Skin of body (tissue), 2 donors: ENCODE data around the gene CDC42BPB. TPM values are rescaled to one million over a fixed set of nuclear protein-coding genes. Genes with fewer than 3 reads are reported as not detected.

Experiments used
- DNase-seq: peaks from one replicate; lab custom pipeline; 2025; lab: John Stamatoyannopoulos, UW
- total RNA-seq: library from RNA; depleted of rRNA; stranded (reverse); fragments of >200 nt; gene quantifications from one replicate; pipeline ENCODE4 v1.2.3, GENCODE V29; 2014

CDC42BPB gene
- total RNA-seq, 1 donor from 2014 or later: 61.6 TPM

DNA sequence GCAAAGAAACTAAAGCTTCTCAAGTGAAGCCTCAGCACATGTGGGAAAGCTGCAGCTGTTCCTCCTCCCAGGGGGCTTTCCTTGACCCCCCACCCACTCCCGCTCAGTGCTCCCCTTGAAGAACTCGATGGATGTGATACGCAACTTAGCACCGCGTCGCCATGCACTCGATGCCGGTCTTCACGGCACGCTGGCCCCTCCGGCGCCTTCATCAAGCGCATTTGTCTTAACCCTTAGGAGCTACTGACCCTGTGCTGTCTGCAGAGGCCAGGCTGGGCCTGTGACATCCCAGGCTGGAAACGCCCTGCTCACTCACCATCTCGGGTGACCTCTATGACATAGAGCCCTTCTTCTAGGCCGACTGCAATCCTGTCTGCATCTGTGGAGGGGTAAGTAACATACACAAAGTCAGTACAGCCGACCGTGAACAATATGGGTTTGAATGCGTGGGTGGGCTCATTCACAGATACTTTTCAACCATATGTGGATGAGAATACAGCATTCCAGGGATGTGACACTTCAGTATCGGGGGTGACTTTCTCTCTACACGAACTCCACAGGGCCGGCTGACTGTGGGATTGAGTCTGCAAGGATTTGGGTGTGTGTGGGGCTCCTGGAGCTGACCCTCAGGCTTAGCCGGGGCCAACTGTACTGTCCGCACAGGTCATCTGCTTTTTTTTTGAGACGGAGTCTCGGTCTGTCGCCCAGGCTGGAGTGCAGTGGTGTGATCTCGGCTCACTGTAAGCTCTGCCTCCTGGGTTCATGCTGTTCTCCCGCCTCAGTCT, 111.8 kb downstream of the CDC42BPB start:
- DNase-seq: peak; percentile 29

DNA sequence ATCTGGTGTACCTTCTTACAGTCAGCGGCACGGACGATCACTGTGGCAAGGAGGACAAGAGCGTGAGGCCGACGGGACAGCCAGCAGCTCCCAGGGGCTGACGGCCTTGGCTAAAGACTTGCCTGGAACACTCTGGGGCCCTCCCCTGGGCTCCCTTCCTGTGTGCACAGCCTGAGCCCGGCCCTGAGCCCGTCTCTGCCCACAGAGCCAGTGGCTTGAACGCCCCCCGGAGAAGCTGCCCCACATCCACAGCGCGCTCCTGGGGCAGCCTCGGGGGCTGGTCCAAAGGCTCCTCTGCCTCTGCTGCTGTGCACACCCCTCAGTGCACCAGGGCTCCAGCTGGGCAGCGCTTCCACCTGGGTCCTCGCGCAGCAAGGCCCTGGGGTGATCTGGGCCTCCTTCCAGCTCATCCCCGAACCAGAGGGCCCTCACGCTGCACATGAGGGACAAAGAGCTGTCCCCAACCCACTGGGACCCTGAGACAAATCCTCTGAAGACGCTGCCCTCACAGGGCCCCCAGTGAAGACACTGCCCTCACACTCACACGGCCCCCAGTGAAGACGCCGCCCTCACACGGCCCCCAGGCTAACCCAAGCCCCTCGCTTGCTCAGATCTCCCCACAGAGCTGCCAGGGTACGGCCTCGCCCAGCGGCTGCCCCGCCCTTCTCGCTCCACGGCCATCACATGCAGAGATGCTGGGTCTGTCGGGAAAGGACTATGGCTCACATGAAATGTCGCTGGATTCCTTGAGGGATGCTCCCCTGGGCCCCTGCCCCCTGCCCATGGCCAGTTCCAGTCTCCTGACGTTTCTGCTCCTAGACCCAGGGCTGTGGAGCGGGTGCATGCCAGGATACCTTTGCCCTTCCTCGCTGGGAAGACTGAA, 112.7 kb downstream of the CDC42BPB start:
- no peak for DNase-seq

DNA sequence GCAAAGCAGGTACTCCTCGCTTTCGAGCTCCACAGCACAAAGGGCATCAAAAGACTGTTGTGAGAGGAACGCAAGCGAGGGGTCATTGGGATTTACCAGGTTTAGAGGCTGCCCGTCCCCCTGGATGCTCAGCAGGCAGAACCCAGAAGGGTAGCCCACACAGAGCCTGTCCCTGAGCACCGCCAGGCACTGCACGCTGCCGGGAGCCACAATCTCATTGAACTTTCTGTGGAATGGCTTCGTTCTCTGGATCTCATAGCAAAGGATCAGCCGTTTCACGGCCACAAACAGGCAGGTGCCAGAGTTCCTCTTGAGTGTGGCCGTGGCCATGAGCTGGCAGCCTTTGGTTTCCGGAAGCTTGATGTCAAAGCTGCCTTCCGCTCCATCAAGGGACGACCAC, 113.4 kb downstream of the CDC42BPB start:
- no peak for DNase-seq

DNA sequence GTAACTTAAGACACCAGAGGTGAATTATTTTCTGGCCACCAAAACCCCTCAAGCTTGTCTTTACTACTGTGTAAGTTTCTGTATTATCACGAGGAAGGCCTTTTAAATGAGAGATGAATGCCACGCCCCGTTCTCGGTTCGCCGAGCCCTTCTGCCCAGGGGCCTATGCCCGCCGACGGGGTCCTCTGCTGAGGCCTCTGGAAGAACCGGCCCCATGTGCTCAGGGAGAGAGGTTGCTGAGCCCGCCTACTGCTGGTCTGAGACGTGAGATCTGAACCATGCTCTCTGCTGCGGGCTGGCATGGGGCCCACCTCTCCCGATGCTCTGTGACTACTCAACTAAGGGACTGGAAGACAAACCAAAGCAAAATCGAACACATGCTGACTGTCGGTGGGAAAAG, 113.9 kb downstream of the CDC42BPB start:
- DNase-seq: no peak

DNA sequence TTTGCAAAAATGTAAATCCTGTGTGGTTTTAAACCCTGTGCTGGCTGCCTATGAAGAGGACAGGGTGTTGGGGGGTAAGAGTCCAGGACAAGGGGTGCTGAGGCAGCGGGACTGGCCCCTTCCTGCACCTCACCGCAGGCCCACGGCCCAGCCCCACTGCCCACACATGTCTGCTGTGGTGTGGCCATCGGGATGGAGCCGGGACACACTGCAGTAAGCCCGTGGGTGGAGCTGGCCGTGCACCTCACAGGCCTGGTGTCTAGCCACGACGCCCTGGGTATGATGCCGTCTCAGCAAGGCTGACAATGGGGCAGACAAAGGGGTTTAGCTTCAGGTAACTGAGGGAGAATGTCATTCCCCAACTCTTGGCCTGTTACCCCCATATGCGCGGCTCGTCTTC, 115.3 kb downstream of the CDC42BPB start:
- no peak for DNase-seq

DNA sequence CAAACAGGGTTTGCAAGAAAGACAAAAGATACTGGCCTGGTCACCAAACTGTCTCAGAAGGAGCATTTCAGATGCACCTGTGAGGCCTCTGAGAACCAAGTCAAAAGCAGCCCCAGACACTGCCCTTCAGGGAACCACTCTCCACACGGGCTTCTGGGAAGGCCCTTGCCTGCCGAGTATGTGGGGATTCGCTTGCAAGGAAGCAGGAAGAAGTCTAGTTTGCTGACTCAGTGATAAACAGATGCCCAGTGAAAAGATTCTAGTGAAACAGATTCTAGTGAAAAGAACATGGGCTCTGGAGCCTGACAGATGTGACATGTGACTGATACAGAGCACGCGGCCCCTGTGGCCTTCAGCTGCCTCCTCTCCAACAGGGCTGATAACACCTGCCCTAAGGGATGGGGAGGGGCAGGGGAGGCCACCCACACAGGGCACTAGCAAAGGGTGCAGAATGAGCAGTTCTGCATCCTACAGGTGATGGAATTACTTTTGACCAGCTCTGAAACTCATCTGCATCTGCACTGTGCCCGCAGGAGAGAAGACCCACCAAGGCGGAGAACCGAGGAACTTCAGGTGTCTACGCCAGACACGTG, 115.8 kb downstream of the CDC42BPB start:
- no peak for DNase-seq

DNA sequence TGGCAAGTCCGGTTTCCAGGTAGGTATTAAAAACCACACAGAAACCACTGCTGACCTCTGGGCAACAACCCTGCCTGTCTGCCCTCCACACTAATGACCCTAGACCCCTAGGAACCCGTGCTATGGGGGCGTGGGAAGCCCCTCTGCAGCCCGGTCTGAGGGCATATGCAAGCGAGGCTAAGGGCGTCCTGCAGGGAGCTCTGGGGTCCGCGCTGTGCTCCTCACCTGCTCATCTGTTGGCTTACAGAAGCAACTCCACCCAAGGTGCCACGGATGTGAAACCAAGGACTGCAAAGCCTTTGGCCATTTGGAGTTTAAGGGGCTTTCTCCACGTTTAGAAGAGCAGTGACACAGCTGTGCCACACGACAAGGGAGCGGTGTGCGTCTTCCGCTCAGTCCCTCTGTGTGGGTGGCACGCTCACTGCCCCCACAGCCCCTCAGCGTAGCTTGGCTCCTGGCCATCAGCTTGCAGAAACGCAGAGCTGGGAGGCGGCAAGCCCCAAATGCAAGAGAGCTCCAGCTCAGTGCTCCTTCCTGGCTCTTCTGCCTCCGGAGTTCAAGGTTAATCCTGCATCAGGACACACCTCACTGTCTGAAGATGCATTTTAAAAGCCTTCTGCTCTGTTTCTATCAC, 116.5 kb downstream of the CDC42BPB start:
- no peak for DNase-seq

DNA sequence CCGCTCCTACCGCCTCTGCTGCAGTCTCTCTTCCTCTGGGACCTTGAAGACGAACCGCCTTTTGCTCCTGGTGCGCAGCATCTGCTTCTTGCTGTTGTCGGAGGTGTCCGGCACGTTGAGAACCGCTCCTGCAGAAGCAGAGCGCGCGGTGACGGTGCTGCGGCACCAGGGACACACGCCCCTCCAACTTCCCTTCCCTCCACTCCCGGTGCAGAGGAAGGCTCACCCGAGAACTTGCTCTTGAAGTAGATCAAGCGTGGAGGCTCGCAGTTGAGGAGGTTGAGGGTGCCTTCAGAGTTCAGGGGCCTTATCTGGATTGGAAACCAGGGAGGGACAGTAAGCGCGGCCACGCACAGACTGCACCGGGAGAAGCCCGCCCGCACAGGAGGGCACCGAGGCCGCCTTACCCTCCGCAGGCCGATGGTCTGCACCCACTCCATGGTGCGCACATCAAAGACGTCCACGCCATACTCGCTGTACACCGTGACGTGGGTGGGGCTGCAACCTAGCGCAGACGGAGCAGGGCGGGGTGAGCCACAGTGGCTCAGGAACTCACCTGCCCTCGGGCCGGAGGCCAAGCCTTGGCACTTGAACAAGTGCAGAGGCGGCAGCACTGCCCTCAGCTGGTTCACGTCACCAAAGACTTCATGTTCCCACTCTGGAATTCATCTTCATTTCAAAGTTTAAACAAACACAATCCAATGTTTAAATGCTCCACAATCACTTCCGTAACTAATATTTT, 117.4 kb downstream of the CDC42BPB start:
- DNase-seq: no peak

DNA sequence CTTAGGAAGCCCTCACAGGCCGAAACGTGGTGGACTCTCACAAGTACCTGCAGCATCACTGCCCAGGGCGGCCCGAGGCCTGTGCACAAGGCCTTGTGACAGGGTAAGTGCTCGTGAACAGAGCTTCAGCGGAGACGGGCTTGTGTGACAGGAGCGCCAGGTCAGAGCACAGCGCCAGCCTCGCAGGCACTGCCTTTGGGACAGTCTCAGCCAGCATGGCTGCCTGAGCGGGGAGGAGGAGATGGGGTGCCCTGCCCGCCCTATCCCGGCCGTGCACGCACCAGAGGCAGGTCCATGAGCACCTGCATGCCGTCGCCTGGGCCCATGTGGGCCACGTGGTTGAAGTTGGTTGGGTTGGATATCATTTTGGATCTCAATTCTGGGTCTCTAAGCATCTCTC, 118.0 kb downstream of the CDC42BPB start:
- no peak for DNase-seq

DNA sequence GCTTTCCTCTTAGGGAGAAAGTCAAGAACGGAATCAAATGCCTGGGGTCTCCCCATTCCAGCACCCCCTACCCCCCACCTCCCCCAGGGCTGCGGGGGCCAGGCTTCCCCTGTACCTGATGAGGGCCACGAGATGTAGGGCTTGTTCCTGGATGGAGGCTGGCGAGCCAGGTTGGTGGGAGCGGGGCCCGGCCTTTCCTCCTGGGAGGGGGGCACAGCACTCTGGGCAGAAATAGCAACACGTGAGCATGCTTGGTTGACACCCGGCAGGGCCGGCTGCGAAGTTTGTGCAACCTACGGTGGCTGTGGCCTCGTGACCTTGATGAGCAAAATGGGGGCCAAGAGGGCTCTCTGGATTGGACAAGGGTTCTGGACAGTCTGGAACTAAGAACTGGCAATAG, 119.2 kb downstream of the CDC42BPB start:
- no peak for DNase-seq

DNA sequence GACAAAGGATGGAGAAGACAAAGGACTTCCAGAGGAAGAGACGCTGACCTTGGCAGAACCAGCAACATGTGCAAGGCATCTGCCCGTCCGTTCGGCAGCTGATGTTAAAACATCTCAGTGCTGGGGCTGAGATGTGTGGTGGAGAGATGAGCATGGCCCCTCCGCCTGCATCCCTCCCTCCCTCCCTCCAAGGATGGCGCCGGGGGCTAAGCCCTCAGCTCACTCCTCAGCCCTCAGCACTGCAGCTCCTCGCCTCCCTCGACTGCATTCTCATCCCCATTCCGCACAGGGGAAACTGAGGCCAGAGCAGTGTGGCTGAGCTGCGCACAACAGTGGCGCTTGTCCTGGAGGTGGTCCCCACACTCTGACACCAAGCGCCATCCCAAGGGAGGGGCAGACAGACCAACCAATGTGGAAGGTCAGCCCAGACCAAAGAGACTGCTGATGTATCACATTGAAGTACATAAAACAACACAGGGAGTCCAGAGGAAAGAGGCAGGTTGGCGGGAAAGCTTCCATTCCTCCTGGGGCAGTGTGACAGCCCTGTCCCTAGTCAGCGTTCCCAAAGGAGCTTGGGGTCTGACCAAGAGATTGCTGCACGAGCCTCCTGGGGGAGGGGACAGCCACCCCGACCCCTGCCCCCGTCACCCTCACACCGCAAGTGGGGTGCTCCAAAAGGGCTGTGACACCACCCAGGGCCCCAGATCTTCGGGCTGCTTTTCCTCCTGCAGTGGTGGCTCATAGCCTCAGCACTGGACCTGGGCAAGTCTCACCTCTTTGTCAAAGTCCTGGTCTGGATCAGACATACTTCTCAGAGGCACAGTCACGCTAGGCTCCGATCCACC, 119.8 kb downstream of the CDC42BPB start:
- DNase-seq: no peak

DNA sequence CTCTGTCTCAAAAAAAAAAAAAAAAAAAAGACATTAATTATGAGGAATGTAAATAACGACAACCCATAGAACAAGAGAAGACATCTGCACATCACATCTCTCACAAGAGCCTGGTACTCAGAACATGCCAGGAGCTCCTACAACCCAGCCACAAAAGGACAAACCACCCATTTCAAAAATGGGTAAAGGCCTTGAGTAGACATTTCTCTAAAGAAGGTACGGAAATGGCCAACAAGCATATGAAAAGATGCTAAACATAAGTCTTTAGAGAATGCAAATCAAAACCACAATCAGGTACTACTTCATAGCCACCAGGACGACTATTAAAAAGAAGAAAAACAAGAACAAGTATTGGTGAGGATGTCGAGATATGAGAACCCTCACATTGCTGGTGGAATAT, 121.6 kb downstream of the CDC42BPB start:
- no peak for DNase-seq

DNA sequence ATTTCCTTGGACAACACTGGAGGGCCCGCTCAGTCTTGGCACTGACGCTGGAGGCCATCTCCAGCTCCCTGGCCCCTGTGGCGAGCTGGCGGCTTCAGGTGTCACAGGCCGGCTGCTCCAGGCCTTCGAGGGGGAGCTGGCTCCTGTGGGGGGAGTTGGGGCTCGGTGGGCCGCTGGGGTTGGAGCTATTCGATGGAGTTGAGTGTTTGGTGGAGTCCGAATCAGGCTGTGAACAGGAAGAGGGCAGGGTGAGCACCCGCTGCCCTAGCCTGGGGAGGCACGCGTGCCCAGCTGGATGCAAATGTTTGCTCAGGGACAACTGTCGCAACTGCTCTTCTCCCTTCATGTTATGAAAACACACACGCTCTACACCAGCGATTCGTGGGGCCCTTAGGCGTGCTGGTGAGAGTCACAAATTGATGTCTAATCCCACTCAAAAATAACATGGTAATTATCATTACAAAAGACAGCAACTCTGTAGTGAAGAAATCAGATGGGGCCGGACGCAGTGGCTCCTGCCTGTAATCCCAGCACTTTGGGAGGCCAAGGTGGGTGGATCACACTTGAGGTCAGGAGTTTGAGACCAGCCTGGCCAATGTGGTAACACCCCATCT, 123.6 kb downstream of the CDC42BPB start:
- DNase-seq: no peak

DNA sequence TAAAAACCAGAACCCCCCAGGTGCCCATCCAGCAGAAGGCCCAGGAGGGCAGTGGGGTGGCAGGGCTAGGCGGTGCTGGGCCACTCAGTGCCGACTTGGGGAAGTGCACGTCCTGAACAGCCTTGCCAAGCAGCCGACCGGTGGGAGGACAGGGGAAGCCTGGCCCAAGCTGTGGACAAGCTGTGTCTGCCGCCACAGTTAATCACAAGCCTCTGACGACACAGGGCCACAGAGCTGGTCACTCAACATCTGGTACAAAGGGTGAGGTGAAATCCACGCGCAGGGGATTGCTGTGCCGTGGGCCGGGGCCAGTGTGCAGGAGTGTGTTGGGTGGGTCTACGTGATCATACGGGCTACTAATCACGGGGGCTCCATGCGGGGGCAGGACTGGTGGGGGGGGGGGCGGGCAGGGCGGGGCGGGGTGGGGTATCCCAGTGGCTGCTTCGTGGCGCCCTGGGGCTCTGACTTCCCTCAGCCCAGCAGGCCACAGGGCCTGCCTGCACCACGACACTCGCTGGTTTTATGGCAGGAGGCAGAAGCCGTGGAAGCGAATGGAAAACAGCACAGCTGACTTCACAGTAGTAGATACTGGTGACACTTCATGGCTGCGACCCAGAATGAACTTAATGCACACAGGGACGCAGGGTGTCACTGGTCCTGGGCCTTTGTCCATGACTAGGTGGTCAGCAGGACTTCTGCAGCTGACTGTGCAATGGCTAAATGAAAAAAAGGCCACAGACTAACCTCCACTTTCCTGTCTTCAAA, 124.7 kb downstream of the CDC42BPB start:
- no peak for DNase-seq

DNA sequence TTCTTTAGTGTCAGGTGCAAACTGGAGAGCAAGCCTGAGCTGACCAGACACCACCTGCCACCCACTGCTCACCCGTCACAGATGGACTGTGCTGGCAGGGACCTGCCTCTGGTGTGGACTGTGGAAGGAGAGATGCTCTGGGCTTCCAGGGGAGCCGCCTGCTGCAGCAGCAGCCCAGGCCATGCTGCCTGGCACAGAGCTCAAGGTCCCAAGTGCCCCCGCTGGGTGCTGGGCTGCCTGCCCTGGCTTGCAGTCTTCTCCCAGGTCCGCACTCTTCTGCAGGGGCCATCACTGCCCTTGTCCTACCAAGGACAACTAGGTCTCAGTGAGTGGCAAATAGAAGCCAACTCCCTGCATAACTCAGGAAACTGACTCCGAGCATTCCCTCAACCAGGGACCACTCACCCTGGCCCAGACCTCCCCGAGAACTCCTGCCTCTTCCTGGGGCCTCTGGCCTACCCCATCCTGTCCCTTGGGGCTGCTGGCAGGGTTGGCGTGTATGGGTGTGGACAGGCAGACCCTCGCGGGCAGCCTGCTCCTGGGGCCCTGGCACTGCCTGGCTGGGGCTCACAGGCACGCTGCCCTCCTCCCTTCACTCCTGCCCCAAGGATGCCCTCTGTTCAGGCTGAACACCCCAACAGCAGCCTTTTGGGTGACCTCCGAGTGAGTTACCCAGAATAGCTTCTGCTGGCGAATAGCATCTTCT, 125.6 kb downstream of the CDC42BPB start:
- DNase-seq: no peak

DNA sequence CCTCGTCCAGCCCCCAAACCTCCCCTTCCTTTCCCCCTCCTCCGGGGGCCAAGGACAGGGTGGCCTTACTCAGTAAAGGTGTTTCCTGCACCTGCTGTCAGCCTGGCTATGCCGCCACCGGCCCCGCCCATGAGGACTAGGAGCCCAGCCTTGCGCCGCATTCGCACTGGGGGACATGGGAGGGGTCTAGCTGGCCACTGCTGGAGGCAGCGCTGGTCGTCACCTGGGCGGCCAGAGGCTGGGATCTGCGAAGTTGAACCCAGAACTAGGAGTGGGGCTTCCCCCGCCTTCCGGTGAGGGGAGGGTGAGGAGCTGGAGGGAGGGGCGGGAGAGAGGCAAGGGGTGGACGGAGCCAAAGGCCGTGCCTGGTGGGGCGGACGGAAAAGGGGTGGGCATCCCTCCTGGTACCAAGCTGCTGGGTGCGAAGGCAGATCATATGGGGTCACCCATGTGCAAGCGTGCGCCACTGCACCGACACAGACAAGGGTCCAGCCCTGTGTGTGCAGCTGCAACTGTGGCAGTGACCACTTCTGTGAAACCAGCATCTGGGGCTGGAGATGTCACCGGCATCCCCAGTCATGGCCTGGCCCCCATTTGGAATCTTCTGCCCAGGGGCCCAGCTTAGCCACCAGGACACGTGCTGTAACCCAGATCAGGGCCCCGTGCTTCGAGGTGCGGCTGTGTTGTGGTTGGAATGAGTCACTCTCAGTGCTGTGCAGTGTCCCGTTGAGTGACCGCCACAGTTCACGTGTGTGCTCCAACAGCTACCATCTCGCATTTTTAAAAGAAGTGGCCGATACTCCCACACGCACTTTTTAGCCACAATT, 126.4 kb downstream of the CDC42BPB start:
- DNase-seq: no peak

DNA sequence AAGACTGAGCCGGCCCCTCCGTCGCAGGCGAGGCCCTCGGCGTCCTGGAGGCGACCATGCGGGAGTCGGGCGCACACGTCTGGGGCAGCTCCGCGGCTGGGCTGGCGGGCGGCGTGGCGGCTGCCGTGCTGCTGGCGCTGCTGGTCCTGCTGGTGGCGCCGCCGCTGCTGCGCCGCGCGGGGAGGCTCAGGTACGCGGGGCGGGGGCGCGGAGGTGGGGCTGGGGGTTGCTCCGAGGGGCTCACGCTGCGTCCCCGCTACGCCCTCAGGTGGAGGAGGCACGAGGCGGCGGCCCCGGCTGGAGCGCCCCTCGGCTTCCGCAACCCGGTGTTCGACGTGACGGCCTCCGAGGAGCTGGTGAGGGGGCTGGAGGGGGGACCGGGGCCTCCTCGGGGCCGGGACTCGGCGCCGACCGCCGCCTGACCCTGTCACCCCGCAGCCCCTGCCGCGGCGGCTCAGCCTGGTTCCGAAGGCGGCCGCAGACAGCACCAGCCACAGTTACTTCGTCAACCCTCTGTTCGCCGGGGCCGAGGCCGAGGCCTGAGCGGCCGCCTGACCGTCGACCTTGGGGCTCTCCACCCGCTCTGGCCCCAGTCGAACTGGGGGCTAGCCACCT, 127.1 kb downstream of the CDC42BPB start:
- DNase-seq: no peak
